Measurements from ENCODE around the gene FAM200C. TPM values are rescaled to one million over a fixed set of nuclear protein-coding genes. Genes with fewer than 3 reads are reported as not detected.

Gene FAM200C
- polyA plus RNA-seq, 3 donors, result 0.74 to 2.0 (median 1.3) TPM

DNA sequence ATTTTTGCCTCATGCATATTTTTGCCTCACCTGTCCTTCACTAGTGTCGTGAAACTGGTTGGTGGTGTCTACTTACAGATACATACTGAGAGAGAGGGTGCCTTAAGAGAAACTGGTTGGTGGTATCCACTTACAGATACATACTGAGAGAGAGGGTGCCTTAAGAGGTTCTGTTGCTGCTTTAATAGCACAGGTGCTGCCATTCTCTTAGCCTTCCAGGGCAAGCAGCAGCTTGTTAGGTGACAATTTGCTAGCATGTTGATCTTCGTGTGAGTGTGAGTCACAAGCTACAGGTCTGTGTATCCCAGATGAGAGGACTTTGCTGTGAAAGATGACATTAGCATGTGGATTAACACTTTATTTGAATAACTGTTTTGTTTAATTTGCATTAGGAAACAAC is 23.2 kb upstream of the FAM200C start:
- no peak overlapping the region for H3K27ac ChIP-seq (ENCODE audit: low read depth, low read length)
- 32 to 49% (median 46%) methylated on average over 2 of the region's 2 CpGs for WGBS, 3 donors

DNA sequence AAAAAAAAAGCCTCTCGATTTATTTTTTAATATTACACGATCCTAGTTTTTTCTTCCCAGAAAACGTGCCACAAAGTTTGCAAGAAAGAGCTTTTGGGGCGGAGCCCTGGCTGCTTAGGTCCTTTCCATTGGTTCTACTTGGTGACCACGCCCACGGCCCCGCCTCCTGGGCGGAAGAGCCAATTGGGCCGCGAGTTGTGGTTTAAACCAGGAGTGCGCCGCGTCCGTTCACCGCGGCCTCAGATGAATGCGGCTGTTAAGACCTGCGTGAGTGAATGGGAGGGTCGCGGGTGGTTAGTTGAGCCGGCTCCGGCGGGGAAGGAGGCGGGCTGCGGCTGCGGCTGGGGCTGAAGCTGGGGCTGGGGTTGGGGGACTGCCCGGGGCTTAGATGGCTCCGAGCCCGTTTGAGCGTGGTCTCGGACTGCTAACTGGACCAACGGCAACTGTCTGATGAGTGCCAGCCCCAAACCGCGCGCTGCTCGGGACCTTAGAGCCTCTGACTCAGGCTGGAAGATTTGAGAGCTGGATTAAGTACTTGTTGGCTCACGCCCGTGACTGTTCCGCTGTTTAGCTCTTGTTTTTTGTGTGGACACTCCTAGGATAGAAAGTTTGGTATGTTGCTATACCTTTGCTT is 21.9 kb upstream of the FAM200C start, which contains the start of gene PTTG1:
PTTG1 (plus strand) TSS at position 231 of the 634 bp plus-strand sequence. CDS start 458 bp downstream, outside the sequence.
- 1% methylated on average over 39 of the region's 39 CpGs for WGBS, 3 donors
- no peak within 1 kb of the TSS for H3K27ac ChIP-seq (ENCODE audit: low read depth, low read length)

DNA sequence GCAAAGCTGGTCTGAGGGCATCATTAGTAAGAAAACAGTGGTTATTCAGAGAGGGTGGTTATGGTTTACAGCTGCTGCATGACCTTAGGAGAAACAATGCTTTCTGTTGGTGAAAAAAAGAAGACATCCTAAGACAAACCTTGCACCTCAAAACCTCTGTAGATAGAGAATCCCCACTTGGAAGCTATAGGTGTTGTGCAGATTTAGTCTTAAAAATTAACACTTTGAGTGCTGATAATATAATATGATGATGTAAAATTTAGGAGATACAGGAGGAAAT is 20.4 kb upstream of the FAM200C start:
- no peak overlapping the region for H3K27ac ChIP-seq (ENCODE audit: low read depth, low read length)

DNA sequence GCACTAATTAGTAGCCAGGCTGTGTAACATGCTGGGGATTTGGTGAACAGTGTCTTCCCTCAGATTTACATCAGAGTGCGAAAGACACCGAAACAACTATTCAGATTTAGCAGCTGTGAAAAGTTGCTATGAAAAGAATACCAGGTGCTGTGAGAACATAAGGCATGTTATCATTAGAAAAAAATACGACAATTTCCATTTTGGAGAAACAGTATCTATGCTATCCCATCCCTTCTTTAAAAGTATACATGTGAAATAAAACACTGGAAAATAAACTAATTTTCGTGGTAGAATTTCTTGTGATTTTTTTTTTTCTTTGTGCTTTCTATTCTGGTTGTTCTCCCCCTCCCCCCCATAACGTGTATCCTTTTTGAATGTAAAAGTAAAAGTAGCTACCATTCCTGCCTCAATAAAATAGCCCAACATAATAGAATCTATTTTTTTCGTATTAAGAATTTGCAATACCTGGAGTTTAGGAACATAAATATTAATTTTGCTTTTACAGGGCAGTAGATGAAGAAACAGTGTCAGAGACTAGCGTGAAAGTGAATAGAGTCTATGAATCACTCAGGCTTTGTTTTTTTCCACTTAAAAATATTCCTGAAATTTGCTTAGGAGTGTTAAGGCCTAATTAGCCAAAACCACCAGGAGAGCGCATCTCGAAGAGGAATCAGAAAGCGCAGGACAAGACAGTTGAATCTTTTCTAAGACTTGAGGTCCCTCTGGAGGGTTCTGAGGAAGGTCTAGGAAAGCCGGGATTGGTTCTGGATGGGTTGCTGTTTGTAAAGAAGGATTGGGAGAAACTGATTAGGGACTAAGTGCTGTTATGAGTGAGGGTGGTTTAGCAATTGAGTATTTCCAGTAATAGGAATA is 19.8 kb upstream of the FAM200C start:
- 40 to 44% (median 42%) methylated on average over 11 of the region's 11 CpGs for WGBS, 3 donors
- H3K27ac ChIP-seq (ENCODE audit: low read depth, low read length), result no peak overlapping the region

DNA sequence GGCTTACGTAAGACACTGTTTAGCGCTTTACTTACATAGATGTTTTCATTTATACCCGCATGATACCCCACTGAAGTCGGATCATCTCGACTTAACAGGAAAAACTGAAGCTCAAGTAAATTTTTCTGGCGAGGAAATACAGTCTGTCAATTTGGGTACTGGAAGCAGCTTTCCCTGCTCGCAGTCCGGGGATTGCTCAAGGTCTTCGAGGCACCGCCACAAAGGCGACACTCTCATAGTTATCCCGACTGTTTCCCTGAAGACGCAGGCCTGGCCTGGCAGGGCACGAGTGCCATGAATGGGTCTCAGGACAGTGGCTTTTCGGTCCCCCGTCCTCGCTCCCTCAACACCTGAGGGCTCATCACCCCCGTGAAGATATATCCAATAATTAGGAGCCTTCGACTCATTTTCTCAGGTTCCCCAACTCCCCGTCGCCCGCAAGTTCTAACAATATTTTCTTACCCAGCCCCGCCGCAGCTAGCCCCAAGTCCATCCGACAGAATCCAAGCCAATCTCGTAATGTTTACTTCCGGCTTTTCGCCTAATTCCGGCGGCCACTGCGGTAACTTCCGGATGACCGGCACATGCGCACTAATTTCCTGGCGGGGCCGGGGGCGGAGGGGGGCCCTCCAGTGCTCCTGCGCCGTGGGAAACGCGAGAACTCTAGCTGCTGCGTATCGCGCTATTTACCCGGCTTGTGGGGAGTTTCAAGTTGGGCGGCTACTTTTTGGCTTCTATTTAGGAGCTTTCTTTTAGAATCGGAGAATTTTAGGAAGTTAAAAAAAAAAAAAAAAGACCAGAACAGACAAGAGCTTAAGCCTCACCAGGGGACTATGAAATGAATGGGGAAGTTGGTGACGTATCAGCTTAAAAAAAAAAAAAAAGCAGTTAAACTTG is 19.0 kb upstream of the FAM200C start, which contains the start of gene SLU7:
SLU7 (minus strand) TSS at position 521 of the 897 bp plus-strand sequence. CDS start 3,787 bp downstream, outside the sequence.
- H3K27ac ChIP-seq (ENCODE audit: low read depth, low read length), result no peak within 1 kb of the TSS
- WGBS, 3 donors, result 1% methylated on average over 48 of the region's 48 CpGs

DNA sequence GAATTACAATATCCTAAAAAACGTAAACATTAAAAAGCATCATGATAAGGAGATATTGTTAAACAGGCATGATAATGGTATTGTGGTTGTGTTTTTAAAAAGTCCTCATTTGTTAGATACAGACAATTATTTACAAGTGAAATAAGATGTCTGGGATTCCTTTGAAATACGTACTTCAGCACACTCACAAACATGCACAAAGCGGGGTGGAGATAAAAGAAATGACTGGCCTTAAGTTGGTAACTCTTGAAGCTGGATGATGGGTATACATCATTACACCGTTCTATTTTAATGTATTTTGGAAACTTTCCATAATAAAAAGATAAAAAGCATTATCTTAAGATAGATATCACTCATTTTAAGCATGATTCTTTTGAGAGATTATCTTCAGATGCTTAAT is 1.0 kb downstream of the FAM200C start:
- no peak overlapping the region for H3K27ac ChIP-seq (ENCODE audit: low read depth, low read length)
- 27 to 65% (median 50%) methylated on average over 4 of the region's 4 CpGs for WGBS, 3 donors

DNA sequence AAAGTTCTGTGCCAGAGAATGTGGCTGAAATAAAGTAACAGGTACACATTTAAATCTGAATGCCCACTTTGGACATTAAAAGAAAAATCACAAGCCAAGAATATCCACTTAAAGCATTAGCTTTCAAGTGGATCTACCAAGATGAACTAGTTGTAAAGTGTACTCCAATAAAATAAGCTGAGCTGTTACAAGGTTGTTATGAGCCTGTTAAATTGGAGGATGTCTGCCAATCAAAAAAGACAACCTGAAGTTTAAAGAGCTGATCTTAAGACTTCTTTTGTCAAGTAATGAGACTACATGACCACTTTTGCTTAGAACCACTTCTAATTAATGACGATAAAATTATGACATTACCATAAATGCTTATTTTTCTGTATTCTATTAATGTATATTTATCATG is 2.4 kb downstream of the FAM200C start:
- 94 to 97% (median 95%) methylated on average over 1 of the region's 1 CpG for WGBS, 3 donors
- H3K27ac ChIP-seq (ENCODE audit: low read depth, low read length), result no peak overlapping the region

DNA sequence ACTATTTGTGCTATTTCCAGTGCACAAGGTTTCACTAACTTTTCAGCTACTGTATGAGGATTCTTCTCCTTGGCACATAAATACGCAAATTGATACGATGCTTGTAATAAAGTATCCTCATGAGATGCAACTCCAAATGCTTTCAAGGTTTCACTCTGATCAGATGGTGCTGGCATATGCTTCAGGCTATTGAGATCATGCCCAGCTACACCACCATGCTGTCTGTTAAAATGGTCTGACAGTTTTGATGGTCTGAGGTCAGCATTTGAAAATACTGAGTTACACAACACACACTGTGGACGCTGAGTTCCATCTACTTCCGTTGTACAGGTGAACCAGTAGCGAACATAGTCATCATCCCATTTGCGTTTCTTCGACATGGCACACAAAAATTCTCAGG is 4.7 kb downstream of the FAM200C start:
- 88 to 92% (median 92%) methylated on average over 7 of the region's 7 CpGs for WGBS, 3 donors
- no peak overlapping the region for H3K27ac ChIP-seq (ENCODE audit: low read depth, low read length)

DNA sequence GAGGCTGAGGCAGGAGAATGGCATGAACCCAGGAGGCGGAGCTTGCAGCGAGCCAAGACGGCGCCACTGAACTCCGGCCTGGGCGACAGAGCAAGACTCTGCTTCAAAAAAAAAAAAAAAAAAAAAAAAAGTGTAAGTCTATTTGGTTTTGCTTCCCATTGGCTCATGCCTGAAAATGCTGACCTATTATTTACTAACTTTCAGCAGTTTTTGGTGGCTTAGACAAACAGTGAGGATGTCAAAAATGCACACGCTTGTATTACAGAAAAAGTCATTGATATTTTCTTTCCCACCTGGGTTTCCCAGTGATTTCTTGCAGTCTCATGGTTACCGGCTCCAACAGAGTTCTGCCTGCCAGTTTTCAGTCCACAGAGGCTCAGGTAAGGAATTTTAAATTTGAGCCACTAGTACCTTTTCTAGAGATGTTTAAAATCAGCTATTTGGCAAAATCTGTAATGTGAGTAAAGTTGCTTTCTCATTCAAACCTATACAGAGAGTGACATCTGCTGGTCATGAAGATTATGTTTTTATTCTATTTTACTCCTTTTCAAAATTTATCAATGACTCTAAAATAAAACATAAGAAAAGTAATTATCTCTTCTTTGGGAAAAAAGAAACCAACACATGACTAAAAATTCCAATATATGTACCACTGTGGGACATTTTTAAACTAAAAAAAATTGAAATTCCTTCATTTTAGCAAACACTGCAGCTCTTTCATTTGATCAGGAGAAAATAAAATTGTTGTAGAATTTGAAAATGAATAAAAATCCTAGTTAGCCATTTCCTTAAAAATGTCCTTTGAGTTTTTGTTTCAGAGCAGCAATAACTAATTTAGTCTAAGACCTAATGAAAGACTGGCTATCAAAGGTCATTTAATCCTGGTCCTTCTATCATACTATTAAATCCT is 8.8 kb downstream of the FAM200C start:
- H3K27ac ChIP-seq (ENCODE audit: low read depth, low read length), result no peak overlapping the region
- 71 to 73% (median 73%) methylated on average over 8 of the region's 8 CpGs for WGBS, 3 donors

DNA sequence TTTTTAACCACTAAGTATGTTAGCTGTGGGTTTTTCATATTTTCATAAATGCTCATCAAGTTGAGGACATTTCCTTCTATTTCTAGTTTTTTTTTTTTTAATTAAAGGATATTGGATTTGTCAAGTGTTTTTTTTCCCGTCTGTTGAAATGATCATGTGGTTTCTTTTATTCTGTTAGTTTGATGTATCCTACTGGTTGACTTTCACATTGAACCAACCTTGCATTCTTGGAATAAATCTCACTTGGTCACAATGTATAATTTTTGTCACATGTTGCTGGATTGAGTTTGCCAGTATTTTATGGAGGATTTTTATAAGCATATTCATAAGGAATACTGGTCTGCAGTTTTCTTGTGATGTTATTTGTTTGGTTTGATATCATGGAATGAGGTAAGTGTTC is 12.4 kb downstream of the FAM200C start:
- 96 to 97% (median 97%) methylated on average over 1 of the region's 1 CpG for WGBS, 3 donors
- H3K27ac ChIP-seq (ENCODE audit: low read depth, low read length), result no peak overlapping the region

DNA sequence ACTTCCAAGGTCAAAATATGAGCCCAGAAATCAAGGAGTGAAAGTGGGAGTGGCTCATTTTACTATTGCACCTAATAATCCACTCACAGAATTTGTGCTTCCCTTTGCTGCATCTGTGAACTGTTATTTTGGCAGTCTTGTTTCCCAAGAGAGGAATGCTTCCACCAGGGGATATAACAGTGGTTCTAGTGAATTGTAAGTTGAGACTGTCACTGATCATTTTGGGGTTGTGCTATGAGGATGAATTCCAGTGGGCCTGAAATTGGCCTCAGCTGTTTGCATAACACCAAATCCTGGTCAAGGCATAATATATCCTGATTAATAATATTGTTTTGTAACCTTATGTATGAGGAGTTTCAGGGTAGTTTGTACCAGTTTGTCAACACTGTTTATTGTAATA is 14.4 kb downstream of the FAM200C start:
- H3K27ac ChIP-seq (ENCODE audit: low read depth, low read length), result no peak overlapping the region

DNA sequence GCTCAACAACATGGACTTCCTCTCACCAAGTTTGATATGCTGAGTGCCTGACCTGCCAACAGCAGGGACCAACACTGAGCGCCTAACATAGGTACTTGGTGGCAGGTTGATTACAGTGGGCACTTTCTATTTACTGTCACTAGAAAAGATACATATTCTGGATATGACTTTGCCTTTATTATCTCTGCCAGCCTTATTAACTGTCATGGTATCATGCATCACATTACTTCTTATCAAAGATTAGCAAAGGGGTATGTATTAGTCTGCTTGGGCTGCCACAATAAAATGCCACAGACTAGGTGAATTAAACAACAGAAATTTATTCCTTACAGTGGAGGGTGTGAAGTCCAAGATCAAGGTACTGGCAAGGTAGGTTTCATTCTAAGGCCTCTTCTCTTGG is 15.2 kb downstream of the FAM200C start:
- H3K27ac ChIP-seq (ENCODE audit: low read depth, low read length), result no peak overlapping the region
- 89 to 100% (median 97%) methylated on average over 1 of the region's 1 CpG for WGBS, 3 donors

DNA sequence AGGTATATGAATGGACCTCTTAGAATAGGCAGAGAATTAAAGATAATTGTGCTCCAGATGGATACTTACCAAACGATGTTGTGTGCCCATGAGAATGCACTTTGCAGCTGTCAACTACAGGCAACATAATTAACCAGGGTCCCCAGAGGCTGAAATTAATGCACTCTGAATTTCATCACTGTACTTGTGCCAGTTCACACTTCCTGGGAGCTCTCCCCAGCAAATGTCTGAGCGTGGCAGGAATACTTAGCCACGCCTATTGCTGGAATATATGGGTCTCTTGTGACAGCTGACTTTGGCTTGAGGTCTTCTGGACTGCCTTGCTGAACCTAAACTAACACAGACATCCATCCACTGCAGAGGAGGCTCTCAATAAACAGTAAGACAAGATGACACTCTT is 17.5 kb downstream of the FAM200C start:
- WGBS, 3 donors, result 49 to 68% (median 67%) methylated on average over 3 of the region's 3 CpGs
- H3K27ac ChIP-seq (ENCODE audit: low read depth, low read length), result no peak overlapping the region

DNA sequence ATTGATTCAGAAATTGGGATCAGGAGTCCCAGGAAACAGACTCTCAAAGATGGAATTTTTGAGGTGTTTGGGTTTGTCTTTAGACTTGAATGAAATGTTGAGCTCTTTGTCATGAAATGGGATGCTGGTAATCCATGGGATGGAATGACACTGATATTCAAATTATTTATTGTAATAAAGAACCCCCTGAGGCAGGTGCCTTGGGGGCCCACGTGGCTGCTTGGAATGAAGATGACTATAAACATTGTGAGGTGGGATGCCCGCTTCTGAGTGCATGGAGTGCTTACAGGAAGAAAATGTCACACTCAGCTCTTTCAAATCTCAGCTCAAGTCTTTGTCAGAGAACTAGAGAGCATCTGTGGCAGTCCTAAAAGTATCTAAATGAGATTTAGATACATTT is 19.8 kb downstream of the FAM200C start:
- WGBS, 3 donors, result 69 to 82% (median 82%) methylated on average over 2 of the region's 2 CpGs
- H3K27ac ChIP-seq (ENCODE audit: low read depth, low read length), result no peak overlapping the region

DNA sequence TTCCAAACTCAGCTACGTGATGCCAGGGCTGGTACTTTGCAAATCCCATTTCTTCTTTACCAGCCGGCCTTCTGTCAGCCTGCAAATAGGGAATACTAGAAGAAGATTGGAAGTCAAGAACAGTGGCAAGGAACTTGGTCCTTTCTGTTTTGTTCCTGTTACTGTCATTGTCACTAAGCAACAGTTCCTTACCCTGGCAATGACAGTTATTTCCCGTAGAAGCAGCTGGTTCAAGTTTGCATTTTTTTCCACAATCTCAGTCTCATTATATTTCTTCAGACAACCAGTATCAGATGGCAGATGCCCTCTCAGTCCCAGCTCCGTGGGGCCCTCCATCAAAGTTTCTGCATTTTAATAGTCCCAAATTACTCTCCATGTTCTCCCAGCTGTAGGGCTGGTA is 20.3 kb downstream of the FAM200C start:
- 39 to 57% (median 45%) methylated on average over 4 of the region's 4 CpGs for WGBS, 3 donors
- H3K27ac ChIP-seq (ENCODE audit: low read depth, low read length), result no peak overlapping the region

DNA sequence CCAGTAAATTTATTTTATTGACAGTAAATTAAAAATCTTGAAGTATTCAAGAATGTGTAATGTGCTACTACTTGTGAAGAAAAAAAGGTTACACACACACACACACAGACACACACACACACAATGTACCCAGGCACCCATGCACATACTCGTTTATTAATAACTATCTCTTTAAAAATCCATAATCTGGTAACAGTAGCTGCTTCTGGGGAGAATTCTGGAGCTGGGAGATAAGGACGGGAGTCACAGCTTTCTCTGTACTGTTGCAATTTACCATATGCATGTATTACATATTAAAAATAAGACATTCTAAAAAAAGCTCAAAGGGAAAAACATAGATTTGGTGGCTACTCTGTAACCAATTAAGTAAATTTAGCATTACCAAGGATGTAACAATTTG is 21.5 kb downstream of the FAM200C start:
- 44 to 77% (median 77%) methylated on average over 2 of the region's 2 CpGs for WGBS, 3 donors

DNA sequence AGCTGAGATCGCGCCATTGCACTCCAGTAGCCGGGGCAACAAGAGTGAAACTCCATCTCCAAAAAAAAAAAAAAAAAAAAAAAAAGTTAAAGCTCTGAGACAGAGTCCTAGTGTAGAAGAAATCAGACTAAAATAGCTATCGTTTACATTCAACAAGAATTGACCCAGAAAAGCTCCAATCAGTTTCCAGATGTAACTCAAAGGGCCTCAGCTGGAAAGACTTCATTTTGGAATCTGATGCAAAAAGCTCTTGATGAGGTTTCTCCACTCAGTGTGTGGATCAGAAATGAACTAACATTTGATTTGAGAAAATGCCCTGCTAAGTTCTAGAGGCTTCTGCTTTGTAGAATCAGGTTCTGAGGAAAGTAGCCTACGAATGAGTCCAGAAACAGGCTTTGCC is 22.2 kb downstream of the FAM200C start:
- 87 to 93% (median 88%) methylated on average over 5 of the region's 5 CpGs for WGBS, 3 donors
- no peak overlapping the region for H3K27ac ChIP-seq (ENCODE audit: low read depth, low read length)

More for the DNA sequence above, 21.5 kb downstream of the FAM200C start:
- H3K27ac ChIP-seq (ENCODE audit: low read depth, low read length), result no peak overlapping the region

DNA sequence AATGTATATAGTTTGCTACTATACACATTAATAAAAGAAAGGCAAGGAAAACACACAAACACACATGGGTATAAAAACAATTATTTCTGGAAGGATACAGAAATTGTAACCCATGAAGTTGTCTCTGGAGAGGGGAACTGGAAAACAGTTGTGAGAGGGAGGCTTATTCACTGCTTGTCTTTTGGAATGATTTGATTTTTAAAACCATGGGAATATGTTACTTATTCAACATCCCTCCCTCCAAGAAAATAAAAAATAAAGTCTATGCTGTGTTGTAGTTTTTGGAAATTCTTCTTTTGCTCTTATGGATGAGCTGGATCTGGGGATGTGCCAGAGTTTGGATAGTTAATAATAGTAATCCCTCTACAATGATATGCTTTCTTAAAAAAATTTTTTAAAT is 23.4 kb downstream of the FAM200C start:
- no peak overlapping the region for H3K27ac ChIP-seq (ENCODE audit: low read depth, low read length)
